Epithelial cell of esophagus (primary cell): ENCODE data around the gene HPS5.

Source experiments
- DNase-seq: peaks from one replicate; pipeline ENCODE4 v3.0.0; 2010; ENCODE audit warnings: low read depth
- H3K4me3 ChIP-seq: 2 replicates; pipeline ENCODE4 v1.5.1; 2011; ENCODE audit warnings: mild to moderate bottlenecking, low read length, control low read depth
- TF ChIP-seq, protein P1 (sequence below): IDR thresholded peaks from 2 replicates; pipeline ENCODE4 v1.5.1; 2011; ENCODE audit warnings: low read depth, mild to moderate bottlenecking, low read length, control low read depth, inconsistent platforms; ENCODE audit not compliant: insufficient read depth; ENCODE audit errors: missing control alignments

The HPS5 gene

DNA sequence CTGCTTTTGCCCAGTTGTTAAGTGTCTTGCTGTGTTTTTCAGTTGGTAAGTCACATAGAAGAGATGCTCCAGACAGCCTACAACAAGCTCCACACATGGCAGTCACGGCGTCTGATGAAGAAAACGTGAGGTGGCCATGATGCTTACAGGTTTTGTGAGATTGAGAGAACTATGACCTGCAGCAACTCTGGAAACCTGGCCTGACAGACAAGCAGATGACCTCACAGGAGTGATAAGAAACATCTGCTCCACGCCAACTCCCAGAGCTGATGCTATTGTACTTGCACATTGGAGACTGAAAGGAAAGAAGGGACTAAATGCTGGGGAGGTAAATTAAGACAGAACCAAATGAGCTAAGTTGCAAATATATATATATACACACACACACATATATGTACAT lies 43.8 kb upstream of the HPS5 start:
- TF ChIP-seq, protein P1, sequence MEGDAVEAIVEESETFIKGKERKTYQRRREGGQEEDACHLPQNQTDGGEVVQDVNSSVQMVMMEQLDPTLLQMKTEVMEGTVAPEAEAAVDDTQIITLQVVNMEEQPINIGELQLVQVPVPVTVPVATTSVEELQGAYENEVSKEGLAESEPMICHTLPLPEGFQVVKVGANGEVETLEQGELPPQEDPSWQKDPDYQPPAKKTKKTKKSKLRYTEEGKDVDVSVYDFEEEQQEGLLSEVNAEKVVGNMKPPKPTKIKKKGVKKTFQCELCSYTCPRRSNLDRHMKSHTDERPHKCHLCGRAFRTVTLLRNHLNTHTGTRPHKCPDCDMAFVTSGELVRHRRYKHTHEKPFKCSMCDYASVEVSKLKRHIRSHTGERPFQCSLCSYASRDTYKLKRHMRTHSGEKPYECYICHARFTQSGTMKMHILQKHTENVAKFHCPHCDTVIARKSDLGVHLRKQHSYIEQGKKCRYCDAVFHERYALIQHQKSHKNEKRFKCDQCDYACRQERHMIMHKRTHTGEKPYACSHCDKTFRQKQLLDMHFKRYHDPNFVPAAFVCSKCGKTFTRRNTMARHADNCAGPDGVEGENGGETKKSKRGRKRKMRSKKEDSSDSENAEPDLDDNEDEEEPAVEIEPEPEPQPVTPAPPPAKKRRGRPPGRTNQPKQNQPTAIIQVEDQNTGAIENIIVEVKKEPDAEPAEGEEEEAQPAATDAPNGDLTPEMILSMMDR, result no peak
- H3K4me3 ChIP-seq, result no peak overlapping the region
- DNase-seq, result no peak

- TF ChIP-seq, protein P1, result no peak
Observed at GRCh38 chr11:18364495-18365073, 42.6 kb upstream of the HPS5 start.

DNA sequence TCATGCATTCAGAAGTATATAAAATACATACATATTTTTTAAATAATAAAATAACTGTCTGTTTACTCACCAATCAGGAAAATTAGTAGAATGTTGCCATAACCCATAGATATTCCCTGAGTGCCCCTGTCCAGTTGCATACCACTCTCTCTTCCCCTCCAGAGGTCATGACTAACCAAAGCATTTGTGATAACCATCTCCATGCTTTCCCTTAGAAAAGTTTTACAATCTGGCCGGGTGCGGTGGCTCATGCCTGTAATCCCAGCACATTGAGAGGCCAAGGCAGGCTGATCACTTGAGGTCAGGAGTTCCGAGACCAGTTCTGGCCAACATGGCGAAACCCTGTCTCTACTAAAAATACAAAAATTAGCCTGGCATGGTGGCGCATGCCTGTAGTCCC lies 39.2 kb upstream of the HPS5 start:
- TF ChIP-seq, protein P1, result no peak
- H3K4me3 ChIP-seq, result no peak overlapping the region
- DNase-seq, result no peak

More at GRCh38 chr11:18364495-18365073, 42.6 kb upstream of the HPS5 start:
- DNase-seq, result no peak
- H3K4me3 ChIP-seq, result no peak overlapping the region

GRCh38 chr11:18358646-18359045 lies 36.7 kb upstream of the HPS5 start:
- TF ChIP-seq, protein P1, result no peak
- no peak for DNase-seq
- H3K4me3 ChIP-seq, result no peak overlapping the region

GRCh38 chr11:18352581-18352980 lies 30.6 kb upstream of the HPS5 start:
- TF ChIP-seq, protein P1, result no peak
- no peak overlapping the region for H3K4me3 ChIP-seq
- peak; percentile 37 for DNase-seq

GRCh38 chr11:18347471-18348125 lies 25.7 kb upstream of the HPS5 start:
- H3K4me3 ChIP-seq, result no peak overlapping the region
- DNase-seq, result peak; percentile 4
- TF ChIP-seq, protein P1, result no peak

DNA sequence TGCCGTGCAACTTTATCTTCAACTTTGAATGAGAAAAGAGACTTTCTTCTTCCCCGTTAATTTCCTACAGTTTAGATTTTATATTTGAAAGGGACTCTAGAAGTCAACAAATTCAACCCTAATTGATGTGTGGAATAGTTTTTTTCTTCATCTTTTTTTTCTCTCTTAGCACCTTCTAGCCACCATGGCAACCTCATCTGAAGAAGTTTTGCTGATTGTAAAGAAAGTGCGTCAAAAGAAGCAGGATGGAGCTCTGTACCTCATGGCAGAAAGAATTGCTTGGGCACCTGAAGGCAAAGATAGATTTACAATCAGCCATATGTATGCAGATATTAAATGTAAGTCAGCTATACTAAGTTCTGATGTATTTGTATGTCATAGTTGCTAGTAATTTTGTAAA lies 11.0 kb upstream of the HPS5 start:
- no peak overlapping the region for H3K4me3 ChIP-seq
- no peak for DNase-seq
- TF ChIP-seq, protein P1, result no peak
